Keratinocyte (primary cell): ENCODE measurements around the gene NRP2. TPM values are rescaled to one million over a fixed set of nuclear protein-coding genes. Genes with fewer than 3 reads are reported as not detected.

ENCODE experiments used
- DNase-seq: peaks from one replicate; pipeline ENCODE4 v3.0.0-alpha.2; 2011; ENCODE audit warnings: low read depth, missing footprints, low spot score
- FAIRE-seq: peaks from 2 replicates; lab custom pipeline; 2011; peaks lifted over from hg19 to GRCh38; lab: Jason Lieb, UNC
- H2AFZ ChIP-seq: 2 replicates; pipeline ENCODE4 v1.6.0; 2012; ENCODE audit warnings: low read length, control low read depth, inconsistent platforms; ENCODE audit not compliant: control insufficient read depth
- H3K27ac ChIP-seq: 2 replicates; pipeline ENCODE4 v1.5.1; 2011; ENCODE audit warnings: low read length; ENCODE audit not compliant: control insufficient read depth, insufficient read depth
- H3K27me3 ChIP-seq: 3 replicates; pipeline ENCODE4 v1.6.0; 2011; ENCODE audit warnings: low read length; ENCODE audit not compliant: control insufficient read depth, insufficient read depth; ENCODE audit errors: extremely low read depth
- H3K36me3 ChIP-seq, 2 experiments: 2 replicates in 1 of 2; 3 replicates in 1 of 2; pipeline ENCODE4 v1.5.1; 2011; ENCODE audit warnings: low read length in 2 of 2, mild to moderate bottlenecking in 1 of 2; ENCODE audit not compliant: control insufficient read depth in 2 of 2, insufficient read depth in 2 of 2; ENCODE audit errors: extremely low read depth in 1 of 2
- H3K4me1 ChIP-seq: 3 replicates; pipeline ENCODE4 v1.5.1; 2011; ENCODE audit warnings: low read length; ENCODE audit not compliant: control insufficient read depth, insufficient read depth; ENCODE audit errors: extremely low read depth
- H3K4me2 ChIP-seq: 3 replicates; pipeline ENCODE4 v1.6.0; 2011; ENCODE audit warnings: low read depth, low read length; ENCODE audit not compliant: control insufficient read depth, insufficient read depth; ENCODE audit errors: extremely low read depth
- H3K4me3 ChIP-seq, 3 experiments: fragments of 200-600 bp in 1 of 3; sonication (generic) in 1 of 3; 2 replicates in 2 of 3; 3 replicates in 1 of 3; pipeline ENCODE4 v1.5.1; 2011 to 2016; ENCODE audit warnings: low read length in 3 of 3, mild to moderate bottlenecking in 3 of 3, control low read depth in 2 of 3, inconsistent platforms in 1 of 3, low read depth in 1 of 3, mixed read lengths in 1 of 3, mixed run types in 1 of 3, moderate library complexity in 1 of 3; ENCODE audit not compliant: control insufficient read depth in 2 of 3, insufficient read depth in 2 of 3; ENCODE audit errors: extremely low read depth in 1 of 3
- H3K79me2 ChIP-seq: 2 replicates; pipeline ENCODE4 v1.6.0; 2012; ENCODE audit warnings: low read length; ENCODE audit not compliant: control insufficient read depth, insufficient read depth
- H3K9ac ChIP-seq: 3 replicates; pipeline ENCODE4 v1.6.0; 2011; ENCODE audit warnings: low read length; ENCODE audit not compliant: control insufficient read depth, insufficient read depth; ENCODE audit errors: extremely low read depth
- H3K9me1 ChIP-seq: 3 replicates; pipeline ENCODE4 v1.6.0; 2011; ENCODE audit warnings: low read length; ENCODE audit not compliant: control insufficient read depth, insufficient read depth; ENCODE audit errors: extremely low read depth
- H3K9me3 ChIP-seq: 2 replicates; pipeline ENCODE4 v1.5.1; 2012; ENCODE audit warnings: low read depth, low read length; ENCODE audit not compliant: control insufficient read depth
- H4K20me1 ChIP-seq: 3 replicates; pipeline ENCODE4 v1.6.0; 2011; ENCODE audit warnings: low read length; ENCODE audit not compliant: control insufficient read depth, insufficient read depth; ENCODE audit errors: extremely low read depth
- EZH2 ChIP-seq: IDR thresholded peaks from one replicate; pipeline ENCODE4 v1.6.1; 2012; ENCODE audit warnings: inconsistent platforms, mild to moderate bottlenecking, low read length, moderate library complexity
- dilution Hi-C: fragments of 300-500 bp; cut with MboI; formaldehyde crosslinking; loops from one replicate; pipeline ENCODE4 v1.7.0; 2020; ENCODE audit warnings: low sequenced_read_pairs; ENCODE audit not compliant: extremely low pct_ligation_motif_present
- polyA plus RNA-seq, 5 experiments: library from polyadenylated mRNA; depleted of rRNA in 3 of 5; stranded (reverse) in 3 of 5; stranded (forward) in 1 of 5; unstranded in 1 of 5; fragments of >200 nt; gene quantifications; 1 replicate in 1 of 5; 2 replicates in 3 of 5; 3 replicates in 1 of 5; pipeline versions ENCODE4 v1.2.1 to v1.2.3, GENCODE V29; 2011 to 2012; ENCODE audit warnings: missing spikeins in 2 of 5, low read depth in 1 of 5, low replicate concordance in 1 of 5
- TF ChIP-seq, protein P1 (sequence below), 3 experiments: IDR thresholded peaks in 1 of 3; conservative IDR thresholded peaks in 1 of 3; optimal IDR thresholded peaks in 1 of 3; 2 replicates in 2 of 3; 3 replicates in 1 of 3; pipeline versions ENCODE3 to v1.5.1; 2011; ENCODE audit warnings: low read length in 3 of 3, mild to moderate bottlenecking in 3 of 3, moderate library complexity in 2 of 3, control low read depth in 1 of 3, inconsistent platforms in 1 of 3; ENCODE audit not compliant: insufficient read depth in 2 of 3; ENCODE audit errors: extremely low read depth in 1 of 3

Gene NRP2
- polyA plus RNA-seq, 1 donor (not counting 4 experiments of a cell fraction or from before 2014, with no cell fraction given): 20.6 TPM

DNA sequence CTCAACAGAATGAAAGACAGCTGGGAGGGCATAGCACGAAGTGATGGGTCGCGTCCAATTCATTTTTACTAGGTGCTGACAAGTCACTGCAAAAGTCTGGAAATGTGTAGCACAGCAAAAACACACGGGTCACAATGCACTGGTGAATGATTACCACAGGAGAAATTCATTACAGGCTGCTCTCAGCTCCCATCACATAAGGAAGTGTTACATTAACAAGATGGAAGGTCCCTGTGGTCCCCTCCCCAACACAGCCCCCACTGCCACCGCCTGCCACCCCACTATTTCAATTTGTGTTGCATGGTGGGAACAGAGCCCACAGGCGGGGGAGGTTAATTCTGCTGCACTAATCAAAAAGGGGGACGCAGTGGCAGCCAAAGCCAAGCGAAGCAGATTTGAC is 122.8 kb downstream of the NRP2 start:
- H3K9me1 ChIP-seq: no peaks in the 10 kb centered on the region
- no peak overlapping the region for H3K4me3 ChIP-seq
- dilution Hi-C loops: no loop called here
- DNase-seq (no peak), FAIRE-seq (no peak)
- H3K4me2 ChIP-seq: no peak overlapping the region
- no peaks in the 10 kb centered on the region for H3K79me2 ChIP-seq
- no peak overlapping the region for H2AFZ ChIP-seq
- H3K9ac ChIP-seq: no peak overlapping the region
- no peaks in the 10 kb centered on the region for H3K4me1 ChIP-seq
- TF ChIP-seq, protein P1, sequence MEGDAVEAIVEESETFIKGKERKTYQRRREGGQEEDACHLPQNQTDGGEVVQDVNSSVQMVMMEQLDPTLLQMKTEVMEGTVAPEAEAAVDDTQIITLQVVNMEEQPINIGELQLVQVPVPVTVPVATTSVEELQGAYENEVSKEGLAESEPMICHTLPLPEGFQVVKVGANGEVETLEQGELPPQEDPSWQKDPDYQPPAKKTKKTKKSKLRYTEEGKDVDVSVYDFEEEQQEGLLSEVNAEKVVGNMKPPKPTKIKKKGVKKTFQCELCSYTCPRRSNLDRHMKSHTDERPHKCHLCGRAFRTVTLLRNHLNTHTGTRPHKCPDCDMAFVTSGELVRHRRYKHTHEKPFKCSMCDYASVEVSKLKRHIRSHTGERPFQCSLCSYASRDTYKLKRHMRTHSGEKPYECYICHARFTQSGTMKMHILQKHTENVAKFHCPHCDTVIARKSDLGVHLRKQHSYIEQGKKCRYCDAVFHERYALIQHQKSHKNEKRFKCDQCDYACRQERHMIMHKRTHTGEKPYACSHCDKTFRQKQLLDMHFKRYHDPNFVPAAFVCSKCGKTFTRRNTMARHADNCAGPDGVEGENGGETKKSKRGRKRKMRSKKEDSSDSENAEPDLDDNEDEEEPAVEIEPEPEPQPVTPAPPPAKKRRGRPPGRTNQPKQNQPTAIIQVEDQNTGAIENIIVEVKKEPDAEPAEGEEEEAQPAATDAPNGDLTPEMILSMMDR (optimal IDR thresholded peaks at IDR 0.05 in 1 of 3, IDR thresholded peaks at IDR 0.05 in 1 of 3, conservative IDR thresholded peaks at IDR 0.05 in 1 of 3; ENCODE audit: extremely low read depth in 1 of 3, insufficient read depth in 2 of 3, low read length in 3 of 3): no peak
- TF ChIP-seq EZH2: no peak
- no peaks in the 10 kb centered on the region for H3K9me3 ChIP-seq
- H3K27ac ChIP-seq: no peak overlapping the region
- H3K36me3 ChIP-seq: no peaks in the 10 kb centered on the region
- no peaks in the 10 kb centered on the region for H3K27me3 ChIP-seq
- no peaks in the 10 kb centered on the region for H4K20me1 ChIP-seq

DNA sequence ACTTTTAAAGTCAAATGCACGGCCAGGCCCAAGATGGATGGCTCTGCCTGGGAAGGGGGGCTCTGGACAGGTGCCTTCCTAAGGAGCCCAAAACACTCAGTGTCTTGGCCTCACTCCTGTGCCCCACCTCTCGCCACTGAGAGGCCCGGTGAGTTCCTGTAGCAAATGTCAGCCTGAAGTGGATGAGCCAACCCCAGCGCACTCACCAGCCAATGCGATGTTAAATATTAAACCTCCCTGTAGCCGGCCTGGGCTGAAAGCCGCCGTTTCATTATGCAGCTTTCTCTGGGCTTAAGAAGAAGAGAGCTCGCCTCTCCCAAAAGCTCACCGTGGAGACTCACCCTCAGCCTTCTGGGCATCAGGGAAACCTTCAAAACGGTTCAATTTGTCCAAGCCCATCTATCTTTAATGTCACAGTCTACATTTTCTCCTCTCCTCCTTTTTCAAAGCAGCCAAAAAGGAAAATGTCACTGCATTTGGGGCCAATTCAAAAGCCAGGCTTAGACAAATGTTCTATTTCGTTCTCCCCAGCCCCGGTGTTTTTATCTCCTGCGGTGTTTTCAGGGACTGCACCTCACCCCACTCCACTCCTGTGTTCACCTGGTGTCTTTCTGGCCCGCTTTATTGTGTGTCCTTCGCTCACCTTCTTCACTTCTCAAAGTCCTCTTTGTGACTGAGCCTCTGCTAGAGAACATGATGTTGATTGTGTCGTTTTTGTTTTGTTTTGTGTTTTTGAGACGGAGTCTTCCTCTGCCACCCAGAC is 124.0 kb downstream of the NRP2 start:
- Histone ChIP-seq H4K20me1 (no peaks in the 10 kb centered on the region), H3K27ac (no peak overlapping the region), H3K9me1 (no peaks in the 10 kb centered on the region), H2AFZ (no peak overlapping the region), H3K9me3 (no peaks in the 10 kb centered on the region), H3K4me1 (no peaks in the 10 kb centered on the region), H3K27me3 (no peaks in the 10 kb centered on the region), H3K4me3 (no peak overlapping the region), H3K36me3 (no peaks in the 10 kb centered on the region), H3K9ac (no peak overlapping the region), H3K79me2 (no peaks in the 10 kb centered on the region), H3K4me2 (no peak overlapping the region)
- dilution Hi-C loops: no loop called here
- TF ChIP-seq, protein P1 (optimal IDR thresholded peaks at IDR 0.05 in 1 of 3, IDR thresholded peaks at IDR 0.05 in 1 of 3, conservative IDR thresholded peaks at IDR 0.05 in 1 of 3; ENCODE audit: extremely low read depth in 1 of 3, insufficient read depth in 2 of 3, low read length in 3 of 3): no peak
- TF ChIP-seq EZH2: no peak
- FAIRE-seq (no peak), DNase-seq (no peak)
